MM.1S (cell line): Measurements from ENCODE around the gene KIF17.

Experiments used
- DNase-seq: peaks from one replicate; pipeline ENCODE4 v3.0.0-alpha.2; 2015
- H2AFZ ChIP-seq: fragments of 300-600 bp; sonication (generic); 2 replicates; pipeline ENCODE4 v1.6.0; 2016; ENCODE audit warnings: antibody characterized with exemption, low read length
- H3F3A ChIP-seq: fragments of 300-600 bp; sonication (generic); 2 replicates; pipeline ENCODE4 v1.6.1; 2016; ENCODE audit warnings: mild to moderate bottlenecking, antibody characterized with exemption, low read length, moderate library complexity, mixed read lengths; ENCODE audit not compliant: insufficient read depth
- H3K27ac ChIP-seq: fragments of 300-600 bp; sonication (generic); 2 replicates; pipeline ENCODE4 v1.5.1; 2016; ENCODE audit warnings: mild to moderate bottlenecking, low read length
- H3K27me3 ChIP-seq: fragments of 300-600 bp; sonication (generic); replicated peaks from 2 replicates; pipeline ENCODE4 v1.6.0; 2016; ENCODE audit warnings: low read length; ENCODE audit not compliant: insufficient read depth
- H3K36me3 ChIP-seq: fragments of 300-600 bp; sonication (generic); replicated peaks from 2 replicates; pipeline ENCODE4 v1.6.1; 2016; ENCODE audit warnings: mild to moderate bottlenecking, low read length, mixed read lengths; ENCODE audit not compliant: insufficient read depth
- H3K4me1 ChIP-seq: fragments of 300-600 bp; sonication (generic); 2 replicates; pipeline ENCODE4 v1.6.1; 2016; ENCODE audit warnings: low read length, mixed read lengths
- H3K4me2 ChIP-seq: fragments of 300-600 bp; sonication (generic); 2 replicates; pipeline ENCODE4 v1.6.0; 2016; ENCODE audit warnings: low read depth, low read length
- H3K4me3 ChIP-seq: fragments of 300-600 bp; sonication (generic); 2 replicates; pipeline ENCODE4 v1.5.1; 2016; ENCODE audit warnings: low read length, mixed read lengths
- H3K79me2 ChIP-seq: fragments of 300-600 bp; sonication (generic); 2 replicates; pipeline ENCODE4 v1.6.1; 2016; ENCODE audit warnings: mixed run types, low read length, mixed read lengths
- H3K9ac ChIP-seq: fragments of 300-600 bp; sonication (generic); 2 replicates; pipeline ENCODE4 v1.6.1; 2016; ENCODE audit warnings: low read length, mixed read lengths
- H3K9me2 ChIP-seq: fragments of 300-600 bp; sonication (generic); replicated peaks from 2 replicates; pipeline ENCODE4 v1.6.1; 2016; ENCODE audit warnings: mild to moderate bottlenecking, low read length, mixed read lengths; ENCODE audit not compliant: insufficient read depth
- H3K9me3 ChIP-seq: fragments of 300-600 bp; sonication (generic); replicated peaks from 2 replicates; pipeline ENCODE4 v1.6.1; 2016; ENCODE audit warnings: mild to moderate bottlenecking, low read length, mixed read lengths; ENCODE audit not compliant: insufficient read depth
- H4K20me1 ChIP-seq: fragments of 300-600 bp; sonication (generic); 2 replicates; pipeline ENCODE4 v1.6.1; 2016; ENCODE audit warnings: mild to moderate bottlenecking, low read length, moderate library complexity, mixed read lengths; ENCODE audit not compliant: insufficient read depth
- EZH2 ChIP-seq: fragments of 300-600 bp; sonication (generic); optimal IDR thresholded peaks from 2 replicates; pipeline ENCODE3; 2017; ENCODE audit warnings: low read depth, mild to moderate bottlenecking, antibody characterized with exemption, low read length, mixed read lengths
- EZH2phosphoT487 ChIP-seq: fragments of 300-600 bp; sonication (generic); IDR thresholded peaks from 2 replicates; pipeline ENCODE4 v1.6.1; 2018; ENCODE audit warnings: antibody characterized with exemption, low read length
- TF ChIP-seq, protein P1 (sequence below): fragments of 300-600 bp; sonication (generic); IDR thresholded peaks from 2 replicates; pipeline ENCODE4 v1.5.1; 2016; ENCODE audit warnings: antibody characterized with exemption, low read length, mixed read lengths

The KIF17 gene

GRCh38 chr1:20683614-20684013, 34.2 kb downstream of the KIF17 start:
- Histone ChIP-seq H3F3A (peaks cover under 1% of the 10 kb centered on the region; the same call in 1 of the 2 replicates), H3K9me2 (no peaks in the 10 kb centered on the region), H3K4me2 (no peak overlapping the region), H3K4me1 (peaks cover 4% of the 10 kb centered on the region; the same call in 1 of the 2 replicates), H2AFZ (no peak overlapping the region), H3K4me3 (no peak overlapping the region), H3K79me2 (no peaks in the 10 kb centered on the region), H3K36me3 (no peaks in the 10 kb centered on the region), H3K9ac (no peak overlapping the region), H3K9me3 (no peaks in the 10 kb centered on the region), H3K27ac (no peak overlapping the region), H3K27me3 (peaks cover 90% of the 10 kb centered on the region), H4K20me1 (peaks cover 3% of the 10 kb centered on the region)
- no peak for DNase-seq
- TF ChIP-seq EZH2 = no peak
- TF ChIP-seq, protein P1, sequence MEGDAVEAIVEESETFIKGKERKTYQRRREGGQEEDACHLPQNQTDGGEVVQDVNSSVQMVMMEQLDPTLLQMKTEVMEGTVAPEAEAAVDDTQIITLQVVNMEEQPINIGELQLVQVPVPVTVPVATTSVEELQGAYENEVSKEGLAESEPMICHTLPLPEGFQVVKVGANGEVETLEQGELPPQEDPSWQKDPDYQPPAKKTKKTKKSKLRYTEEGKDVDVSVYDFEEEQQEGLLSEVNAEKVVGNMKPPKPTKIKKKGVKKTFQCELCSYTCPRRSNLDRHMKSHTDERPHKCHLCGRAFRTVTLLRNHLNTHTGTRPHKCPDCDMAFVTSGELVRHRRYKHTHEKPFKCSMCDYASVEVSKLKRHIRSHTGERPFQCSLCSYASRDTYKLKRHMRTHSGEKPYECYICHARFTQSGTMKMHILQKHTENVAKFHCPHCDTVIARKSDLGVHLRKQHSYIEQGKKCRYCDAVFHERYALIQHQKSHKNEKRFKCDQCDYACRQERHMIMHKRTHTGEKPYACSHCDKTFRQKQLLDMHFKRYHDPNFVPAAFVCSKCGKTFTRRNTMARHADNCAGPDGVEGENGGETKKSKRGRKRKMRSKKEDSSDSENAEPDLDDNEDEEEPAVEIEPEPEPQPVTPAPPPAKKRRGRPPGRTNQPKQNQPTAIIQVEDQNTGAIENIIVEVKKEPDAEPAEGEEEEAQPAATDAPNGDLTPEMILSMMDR = no peak
- no peak for TF ChIP-seq EZH2phosphoT487

DNA sequence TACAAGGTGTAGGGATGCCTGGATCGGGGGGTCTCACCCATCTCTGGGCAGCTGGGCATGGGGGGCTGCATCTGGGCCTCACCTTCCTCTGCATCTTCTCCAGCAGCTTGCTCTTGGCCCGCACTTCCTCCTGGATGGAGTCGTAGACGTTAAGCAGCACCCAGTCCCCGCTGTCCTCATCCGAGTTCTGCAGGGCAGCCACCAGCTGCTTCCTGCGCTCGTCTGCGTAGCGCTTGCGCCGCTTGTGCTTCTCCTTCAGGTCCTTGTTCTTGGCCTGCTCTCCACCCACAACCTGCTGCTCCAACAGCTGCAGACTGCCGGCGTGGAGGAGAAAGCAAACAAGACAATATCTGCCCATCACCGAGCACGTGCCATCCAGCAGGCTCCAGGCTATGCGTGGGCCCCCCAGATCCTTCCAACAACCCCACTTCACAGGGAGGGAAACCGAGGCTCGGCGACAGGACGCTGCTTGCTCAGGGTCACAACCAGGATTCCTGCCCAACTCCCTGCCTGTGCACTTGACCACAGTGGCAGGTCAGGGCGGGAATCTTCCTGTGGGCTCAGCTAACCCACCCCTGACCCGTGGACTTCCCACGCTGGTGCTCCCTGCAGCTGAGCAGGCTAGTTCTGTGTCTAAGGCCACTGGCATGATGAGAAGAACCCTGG, 35.1 kb downstream of the KIF17 start:
- Histone ChIP-seq H3K4me2 (no peak overlapping the region), H3K9me2 (no peaks in the 10 kb centered on the region), H3K36me3 (no peaks in the 10 kb centered on the region), H4K20me1 (peaks cover 3% of the 10 kb centered on the region), H3K79me2 (no peaks in the 10 kb centered on the region), H3K4me3 (no peak overlapping the region), H3K4me1 (peaks cover 10% of the 10 kb centered on the region), H3K27ac (no peak overlapping the region), H2AFZ (no peak overlapping the region), H3F3A (peaks cover 6% of the 10 kb centered on the region), H3K9ac (no peak overlapping the region), H3K27me3 (peaks cover 87% of the 10 kb centered on the region), H3K9me3 (no peaks in the 10 kb centered on the region)
- DNase-seq = no peak
- TF ChIP-seq EZH2 = no peak
- no peak for TF ChIP-seq EZH2phosphoT487
- TF ChIP-seq, protein P1 = no peak

- Histone ChIP-seq H4K20me1 (peaks cover 3% of the 10 kb centered on the region), H3K79me2 (no peaks in the 10 kb centered on the region), H3K4me3 (no peak overlapping the region), H3K36me3 (no peaks in the 10 kb centered on the region), H3K9me3 (no peaks in the 10 kb centered on the region), H3K9me2 (no peaks in the 10 kb centered on the region), H3F3A (peaks cover 6% of the 10 kb centered on the region), H3K27me3 (peaks cover 87% of the 10 kb centered on the region), H3K4me2 (no peak overlapping the region), H3K27ac (no peak overlapping the region), H2AFZ (no peak overlapping the region), H3K9ac (no peak overlapping the region), H3K4me1 (peaks cover 10% of the 10 kb centered on the region)
- TF ChIP-seq EZH2 (no peak), EZH2phosphoT487 (no peak)
- TF ChIP-seq, protein P1 = no peak
- no peak for DNase-seq
These were observed 35.8 kb downstream of the KIF17 start for GRCh38 chr1:20681999-20682398.
